ENCODE data around the gene DNER.

Gene DNER

GRCh38 chr2:229578052-229578846, 136.1 kb downstream of the DNER start:
- no peak overlapping the region for H3K9ac ChIP-seq (ENCODE audit: insufficient read length, low read depth)
- H3K4me3 ChIP-seq (ENCODE audit: insufficient read length, low read depth) = no peak overlapping the region
- TF ChIP-seq YY1 (IDR thresholded peaks at IDR 0.05; ENCODE audit: insufficient read depth, insufficient read length) = no peak
- no peak for TF ChIP-seq SUZ12 (IDR thresholded peaks at IDR 0.05; ENCODE audit: extremely low read depth, insufficient read depth, insufficient read length)
- no peak for TF ChIP-seq ZNF274 (IDR thresholded peaks at IDR 0.05; ENCODE audit: low read depth, low read length)
- no peaks in the 10 kb centered on the region for H3K4me1 ChIP-seq (ENCODE audit: insufficient read depth, insufficient read length)
- no peak for DNase-seq (ENCODE audit: low read depth, low spot score)
- H3K36me3 ChIP-seq (ENCODE audit: insufficient read depth, insufficient read length, low read length) = no peaks in the 10 kb centered on the region
- H3K9me3 ChIP-seq (ENCODE audit: insufficient read depth, low read length) = no peaks in the 10 kb centered on the region
- no peaks in the 10 kb centered on the region for H3K27me3 ChIP-seq (ENCODE audit: insufficient read depth, insufficient read length)

GRCh38 chr2:229575569-229576315, 138.6 kb downstream of the DNER start:
- Histone ChIP-seq H3K9ac (ENCODE audit: insufficient read length, low read depth) (no peak overlapping the region), H3K36me3 (ENCODE audit: insufficient read depth, insufficient read length, low read length) (no peaks in the 10 kb centered on the region), H3K4me1 (ENCODE audit: insufficient read depth, insufficient read length) (no peaks in the 10 kb centered on the region), H3K9me3 (ENCODE audit: insufficient read depth, low read length) (no peaks in the 10 kb centered on the region), H3K4me3 (ENCODE audit: insufficient read length, low read depth) (no peak overlapping the region), H3K27me3 (ENCODE audit: insufficient read depth, insufficient read length) (no peaks in the 10 kb centered on the region)
- TF ChIP-seq ZNF274 (IDR thresholded peaks at IDR 0.05; ENCODE audit: low read depth, low read length) (no peak), YY1 (IDR thresholded peaks at IDR 0.05; ENCODE audit: insufficient read depth, insufficient read length) (no peak), SUZ12 (IDR thresholded peaks at IDR 0.05; ENCODE audit: extremely low read depth, insufficient read depth, insufficient read length) (no peak)
- no peak for DNase-seq (ENCODE audit: low read depth, low spot score)

GRCh38 chr2:229572507-229573271, 141.7 kb downstream of the DNER start:
- TF ChIP-seq ZNF274 (IDR thresholded peaks at IDR 0.05; ENCODE audit: low read depth, low read length) (no peak), YY1 (IDR thresholded peaks at IDR 0.05; ENCODE audit: insufficient read depth, insufficient read length) (no peak), SUZ12 (IDR thresholded peaks at IDR 0.05; ENCODE audit: extremely low read depth, insufficient read depth, insufficient read length) (no peak)
- Histone ChIP-seq H3K4me3 (ENCODE audit: insufficient read length, low read depth) (no peak overlapping the region), H3K36me3 (ENCODE audit: insufficient read depth, insufficient read length, low read length) (no peaks in the 10 kb centered on the region), H3K4me1 (ENCODE audit: insufficient read depth, insufficient read length) (no peaks in the 10 kb centered on the region), H3K9ac (ENCODE audit: insufficient read length, low read depth) (no peak overlapping the region), H3K27me3 (ENCODE audit: insufficient read depth, insufficient read length) (no peaks in the 10 kb centered on the region), H3K9me3 (ENCODE audit: insufficient read depth, low read length) (no peaks in the 10 kb centered on the region)
- no peak for DNase-seq (ENCODE audit: low read depth, low spot score)

- TF ChIP-seq SUZ12 (IDR thresholded peaks at IDR 0.05; ENCODE audit: extremely low read depth, insufficient read depth, insufficient read length) (no peak), YY1 (IDR thresholded peaks at IDR 0.05; ENCODE audit: insufficient read depth, insufficient read length) (no peak), ZNF274 (IDR thresholded peaks at IDR 0.05; ENCODE audit: low read depth, low read length) (no peak)
Measured at GRCh38 chr2:229571243-229571642, 143.1 kb downstream of the DNER start.

GRCh38 chr2:229566370-229566769, 148.0 kb downstream of the DNER start:
- no peak overlapping the region for H3K9ac ChIP-seq (ENCODE audit: insufficient read length, low read depth)
- DNase-seq (ENCODE audit: low read depth, low spot score) = no peak
- TF ChIP-seq YY1 (IDR thresholded peaks at IDR 0.05; ENCODE audit: insufficient read depth, insufficient read length) (no peak), SUZ12 (IDR thresholded peaks at IDR 0.05; ENCODE audit: extremely low read depth, insufficient read depth, insufficient read length) (no peak), ZNF274 (IDR thresholded peaks at IDR 0.05; ENCODE audit: low read depth, low read length) (no peak)
- H3K27me3 ChIP-seq (ENCODE audit: insufficient read depth, insufficient read length) = no peaks in the 10 kb centered on the region
- no peaks in the 10 kb centered on the region for H3K9me3 ChIP-seq (ENCODE audit: insufficient read depth, low read length)
- no peak overlapping the region for H3K4me3 ChIP-seq (ENCODE audit: insufficient read length, low read depth)
- no peaks in the 10 kb centered on the region for H3K36me3 ChIP-seq (ENCODE audit: insufficient read depth, insufficient read length, low read length)
- H3K4me1 ChIP-seq (ENCODE audit: insufficient read depth, insufficient read length) = no peaks in the 10 kb centered on the region

More at GRCh38 chr2:229571243-229571642, 143.1 kb downstream of the DNER start:
- Histone ChIP-seq H3K4me3 (ENCODE audit: insufficient read length, low read depth) (no peak overlapping the region), H3K4me1 (ENCODE audit: insufficient read depth, insufficient read length) (no peaks in the 10 kb centered on the region), H3K36me3 (ENCODE audit: insufficient read depth, insufficient read length, low read length) (no peaks in the 10 kb centered on the region), H3K27me3 (ENCODE audit: insufficient read depth, insufficient read length) (no peaks in the 10 kb centered on the region), H3K9ac (ENCODE audit: insufficient read length, low read depth) (no peak overlapping the region), H3K9me3 (ENCODE audit: insufficient read depth, low read length) (no peaks in the 10 kb centered on the region)
- DNase-seq (ENCODE audit: low read depth, low spot score) = no peak

- TF ChIP-seq ZNF274 (IDR thresholded peaks at IDR 0.05; ENCODE audit: low read depth, low read length) = no peak
- H3K36me3 ChIP-seq (ENCODE audit: insufficient read depth, insufficient read length, low read length) = no peaks in the 10 kb centered on the region
- H3K4me1 ChIP-seq (ENCODE audit: insufficient read depth, insufficient read length) = no peaks in the 10 kb centered on the region
- H3K4me3 ChIP-seq (ENCODE audit: insufficient read length, low read depth) = no peak overlapping the region
- no peak for DNase-seq (ENCODE audit: low read depth, low spot score)
- H3K9ac ChIP-seq (ENCODE audit: insufficient read length, low read depth) = no peak overlapping the region
- no peaks in the 10 kb centered on the region for H3K9me3 ChIP-seq (ENCODE audit: insufficient read depth, low read length)
- no peaks in the 10 kb centered on the region for H3K27me3 ChIP-seq (ENCODE audit: insufficient read depth, insufficient read length)
Measured at GRCh38 chr2:229564300-229564907, 150.0 kb downstream of the DNER start.
